Glomerular endothelial cell (primary cell): ENCODE measurements around the gene MPHOSPH6. TPM values are rescaled to one million over a fixed set of nuclear protein-coding genes. Genes with fewer than 3 reads are reported as not detected.
"Not testable (repeated sequence)": the region's sequence is repeated elsewhere in the genome, so short reads cannot be mapped to it uniquely, and the experiment has no call there.

ENCODE experiments used
- DNase-seq: peaks from one replicate; pipeline ENCODE4 v3.0.0-alpha.2; 2011; ENCODE audit warnings: low read depth, low spot score; ENCODE audit errors: extremely low read depth
- total RNA-seq: library from RNA; depleted of rRNA; stranded (reverse); fragments of >200 nt; gene quantifications from 2 replicates; pipeline ENCODE4 v1.2.3, GENCODE V29; 2015

Gene MPHOSPH6
- total RNA-seq, 1 donor from 2014 or later: 30.1 TPM

DNA sequence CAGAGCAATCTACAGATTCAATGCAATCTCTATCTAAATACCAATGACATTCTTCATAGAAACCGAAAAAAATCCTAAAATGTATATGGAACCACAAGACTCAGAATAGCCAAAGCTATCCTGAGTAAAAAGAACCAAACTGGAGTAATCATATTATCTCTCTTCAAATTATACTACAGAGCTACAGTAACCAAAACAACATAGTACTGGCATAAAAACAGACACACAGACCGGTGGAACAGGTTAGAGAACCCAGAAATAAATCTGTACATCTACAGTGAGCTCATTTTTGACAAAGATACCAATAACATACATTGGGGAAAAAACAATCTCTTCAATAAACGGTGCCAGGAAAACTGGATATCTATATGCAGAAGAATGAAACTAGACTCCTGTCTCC is 45.4 kb downstream of the MPHOSPH6 start:
- DNase-seq: no peak

- DNase-seq: no peak
Measured at GRCh38 chr16:82119405-82119804, 50.6 kb downstream of the MPHOSPH6 start.

GRCh38 chr16:82118749-82119148 is 51.3 kb downstream of the MPHOSPH6 start:
- no peak for DNase-seq

DNA sequence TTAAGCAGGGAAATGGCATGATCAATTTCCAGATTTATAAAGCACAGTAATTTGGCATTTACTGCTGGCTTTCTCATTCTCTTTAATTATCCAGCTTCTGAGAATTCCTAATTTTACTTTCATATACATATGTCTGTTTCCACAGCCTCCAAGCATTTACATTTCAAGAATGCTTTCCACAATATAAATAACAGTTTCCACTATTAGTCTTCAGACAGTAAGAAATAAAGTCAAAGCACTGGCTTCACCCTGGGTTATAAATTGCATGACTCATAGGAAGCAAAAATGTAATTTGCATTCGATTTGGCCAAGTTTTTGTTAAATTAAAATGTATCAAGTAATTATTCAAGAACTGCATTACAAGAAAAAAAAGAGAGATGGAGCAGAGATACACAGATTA is 53.5 kb downstream of the MPHOSPH6 start:
- DNase-seq: no peak

DNA sequence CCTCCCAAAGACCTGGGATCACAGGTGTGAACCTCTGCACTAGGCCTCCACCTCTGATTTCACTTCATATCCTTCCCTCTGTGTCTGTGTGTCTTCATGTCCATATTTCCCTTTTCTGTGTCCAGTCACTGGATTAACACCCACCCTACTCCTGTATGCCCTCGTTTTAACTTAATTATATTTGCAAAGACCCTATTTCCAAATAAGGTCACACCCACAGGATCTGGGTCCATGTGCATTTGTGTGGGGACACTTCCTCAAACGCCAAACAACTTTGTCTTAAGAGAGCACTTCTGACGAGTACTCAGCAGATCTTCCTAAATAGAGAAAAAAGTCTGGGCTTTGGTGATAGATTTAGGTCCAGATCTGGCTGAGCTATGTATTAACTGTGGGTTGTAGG is 56.3 kb downstream of the MPHOSPH6 start:
- DNase-seq: no peak

DNA sequence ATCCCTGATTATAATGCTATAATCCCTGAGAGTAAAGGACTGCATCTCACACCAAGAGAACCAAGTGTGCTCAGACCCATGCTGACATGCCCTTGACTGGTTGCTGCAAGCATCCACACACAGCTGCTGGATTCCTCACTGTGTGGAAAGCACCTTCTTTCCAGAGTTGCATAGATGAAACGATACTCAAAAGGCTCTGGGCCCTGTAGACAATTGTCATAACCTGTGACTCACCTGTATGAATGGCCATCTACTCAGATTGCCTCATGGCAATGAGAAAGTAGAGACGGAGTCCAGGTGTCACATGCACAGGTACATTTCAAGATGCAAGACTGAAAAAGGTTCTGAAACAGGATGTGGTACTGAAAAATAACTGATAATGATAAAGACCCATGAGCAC is 58.1 kb downstream of the MPHOSPH6 start:
- no peak for DNase-seq

DNA sequence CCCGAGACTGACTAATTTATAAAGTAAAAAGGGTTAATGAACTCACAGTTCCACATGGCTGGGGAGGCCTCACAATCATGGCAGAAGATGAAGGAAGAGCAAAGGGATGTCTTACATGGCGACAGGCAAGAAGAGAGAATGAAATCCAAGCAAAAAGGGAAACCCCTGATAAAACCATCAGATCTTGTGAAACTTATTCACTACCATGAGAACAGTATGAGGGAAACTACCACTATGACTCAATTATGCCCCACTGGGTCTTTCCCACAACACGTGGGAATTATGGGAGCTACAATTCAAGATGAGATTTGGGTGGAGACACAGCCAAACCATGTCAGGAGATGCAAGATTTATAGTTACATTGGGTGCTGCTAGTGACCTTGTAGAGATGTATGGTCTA is 60.8 kb downstream of the MPHOSPH6 start:
- DNase-seq: not testable (repeated sequence)

DNA sequence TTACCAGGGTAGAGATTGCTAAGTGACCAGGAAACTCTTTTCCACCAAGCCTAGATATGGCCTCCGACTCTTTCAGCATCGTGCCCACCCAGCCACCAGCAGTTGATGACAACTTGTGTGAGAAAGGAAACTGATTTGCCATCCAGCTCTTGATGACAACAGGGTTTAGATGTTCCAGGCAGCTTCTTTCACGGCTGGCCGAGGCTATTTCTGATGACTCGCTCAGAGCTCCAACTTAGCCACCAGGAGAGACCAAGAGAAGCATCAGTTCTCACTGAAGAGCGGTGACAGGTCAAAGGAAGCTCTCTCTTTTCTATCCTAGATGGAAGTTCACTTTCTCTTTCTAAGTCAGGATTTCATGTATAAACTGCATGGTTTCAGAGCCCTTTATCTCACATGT is 61.2 kb downstream of the MPHOSPH6 start:
- no peak for DNase-seq

GRCh38 chr16:82108100-82108499 is 61.9 kb downstream of the MPHOSPH6 start:
- DNase-seq: no peak

- DNase-seq: no peak
Measured at GRCh38 chr16:82105107-82105506, 64.9 kb downstream of the MPHOSPH6 start.

Other genes with a start within 250 kb of the MPHOSPH6 start
- gene SDR42E1, start 158.8 kb downstream of the MPHOSPH6 start, total RNA-seq: 3.5 and 6.6 TPM in 2 replicates
- gene HSD17B2, start 135.0 kb downstream of the MPHOSPH6 start, total RNA-seq: 32.8 and 80.0 TPM in 2 replicates